ENCODE data around the gene C5orf47. TPM values are rescaled to one million over a fixed set of nuclear protein-coding genes. Genes with fewer than 3 reads are reported as not detected.

The C5orf47 gene
- total and polyA plus RNA-seq, 2 of the 4 experiments (the other 2 are of a cell fraction) = not detected

DNA sequence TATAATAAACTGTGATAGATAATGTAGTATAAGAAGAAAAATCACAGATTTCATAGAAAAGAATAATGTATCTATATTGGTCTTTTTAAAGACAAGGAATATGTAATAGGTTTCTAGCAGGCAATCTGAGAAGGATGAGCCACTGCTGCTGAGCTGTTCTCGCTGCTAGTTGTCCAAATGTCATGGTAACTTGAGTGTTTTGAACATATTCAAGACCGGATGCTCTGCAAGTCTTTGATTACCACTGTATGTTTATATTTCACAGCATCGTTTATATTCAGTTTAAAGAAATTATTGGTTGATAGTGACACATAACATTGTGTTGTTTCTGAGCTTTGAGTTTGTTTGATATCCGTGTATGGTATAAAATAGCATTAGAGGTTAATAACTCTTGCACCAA lies 9.6 kb downstream of the C5orf47 start:
- H3K56ac ChIP-seq (ENCODE audit: extremely low read depth, insufficient read depth, low read length) = no peak overlapping the region
- intact Hi-C loops (cut with micrococcal nuclease) (no loop called here), in situ Hi-C loops (cut with MboI; ENCODE audit: low sequenced_read_pairs) (no loop called here), dilution Hi-C loops (cut with HindIII; ENCODE audit: low sequenced_read_pairs, unreplicated experiment) (no loop called here)
- H4K5ac ChIP-seq (ENCODE audit: low read depth, low read length) = no peak overlapping the region
- no CpG with 5 or more reads among the region's 4 CpGs for WGBS, 2 experiments (ENCODE audit: extremely low coverage in 2 of 2, insufficient read length in 1 of 2)
- H2AK5ac ChIP-seq (ENCODE audit: low read depth, low read length) = no peak overlapping the region
- no peaks in the 10 kb centered on the region for H3K9me1 ChIP-seq (ENCODE audit: insufficient read depth, low read length)
- no peak overlapping the region for H3K23ac ChIP-seq (ENCODE audit: low read depth, low read length)
- DNase-seq (peak; percentile 19), ATAC-seq (ENCODE audit: low read depth) (no peak)
- no peak overlapping the region for H3K4me2 ChIP-seq (ENCODE audit: low read depth, low read length)
- H3K27me3 ChIP-seq (ENCODE audit: control insufficient read depth, insufficient read depth, low read length) = no peaks in the 10 kb centered on the region; the same call in 1 of the 2 replicates
- no peak overlapping the region for H3K27ac ChIP-seq (ENCODE audit: insufficient read depth, low read length)
- ChIA-PET POLR2A (ENCODE audit: unreplicated experiment) (no interaction called here), CTCF (interaction anchor here (0.6 kb wide), 1 partner anchor 1338 kb away, joined by 3 read pairs; no protein-coding TSS in a partner anchor)
- no peak overlapping the region for H3K14ac ChIP-seq (replicated peaks; ENCODE audit: low read depth, low read length)
- H4K20me1 ChIP-seq (ENCODE audit: insufficient read depth, low read length) = no peaks in the 10 kb centered on the region
- no peak overlapping the region for H3K4ac ChIP-seq (ENCODE audit: low read depth, low read length)
- no peak overlapping the region for H3K4me3 ChIP-seq (ENCODE audit: insufficient read depth, low read depth, low read length)
- no peak overlapping the region for H2AFZ ChIP-seq (replicated peaks; ENCODE audit: low read length, poor library complexity)
- no peak overlapping the region for H4K8ac ChIP-seq (ENCODE audit: low read depth in 2 of 2, low read length in 2 of 2)
- no peak overlapping the region for H2BK120ac ChIP-seq (ENCODE audit: low read depth, low read length)
- no peak overlapping the region for H3K18ac ChIP-seq (ENCODE audit: low read depth, low read length)
- H3K36me3 ChIP-seq (ENCODE audit: control insufficient read depth, insufficient read depth, low read length) = no peaks in the 10 kb centered on the region
- H2AK9ac ChIP-seq (replicated peaks; ENCODE audit: low read depth, low read length, poor library complexity) = no peak overlapping the region
- TF ChIP-seq NFE2L2 (IDR thresholded peaks at IDR 0.05; ENCODE audit: low read depth, low read length) (no peak), CEBPB (IDR thresholded peaks at IDR 0.05; ENCODE audit: low read depth, low read length) (no peak), CHD1 (IDR thresholded peaks at IDR 0.05; ENCODE audit: low read depth, low read length) (no peak), FOS (IDR thresholded peaks at IDR 0.05; ENCODE audit: low read depth, low read length) (no peak), POLR2A (IDR thresholded peaks at IDR 0.05; ENCODE audit: low read depth, low read length) (no peak), MAFK (IDR thresholded peaks at IDR 0.05; ENCODE audit: low read depth, low read length) (no peak), RCOR1 (IDR thresholded peaks at IDR 0.05; ENCODE audit: insufficient replicate concordance, low read length) (no peak), RFX5 (IDR thresholded peaks at IDR 0.05; ENCODE audit: low read depth, low read length) (no peak), RAD21 (IDR thresholded peaks at IDR 0.05; ENCODE audit: low read length) (no peak), MAZ (IDR thresholded peaks at IDR 0.05; ENCODE audit: borderline replicate concordance, low read depth, low read length) (no peak), MXI1 (IDR thresholded peaks at IDR 0.05; ENCODE audit: borderline replicate concordance, low read depth, low read length) (no peak), SMC3 (IDR thresholded peaks at IDR 0.05; ENCODE audit: low read depth, low read length) (no peak)
- TF ChIP-seq, protein P1, sequence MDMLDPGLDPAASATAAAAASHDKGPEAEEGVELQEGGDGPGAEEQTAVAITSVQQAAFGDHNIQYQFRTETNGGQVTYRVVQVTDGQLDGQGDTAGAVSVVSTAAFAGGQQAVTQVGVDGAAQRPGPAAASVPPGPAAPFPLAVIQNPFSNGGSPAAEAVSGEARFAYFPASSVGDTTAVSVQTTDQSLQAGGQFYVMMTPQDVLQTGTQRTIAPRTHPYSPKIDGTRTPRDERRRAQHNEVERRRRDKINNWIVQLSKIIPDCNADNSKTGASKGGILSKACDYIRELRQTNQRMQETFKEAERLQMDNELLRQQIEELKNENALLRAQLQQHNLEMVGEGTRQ (IDR thresholded peaks at IDR 0.05; ENCODE audit: low read depth, low read length) = no peak
- TF ChIP-seq, protein P2, sequence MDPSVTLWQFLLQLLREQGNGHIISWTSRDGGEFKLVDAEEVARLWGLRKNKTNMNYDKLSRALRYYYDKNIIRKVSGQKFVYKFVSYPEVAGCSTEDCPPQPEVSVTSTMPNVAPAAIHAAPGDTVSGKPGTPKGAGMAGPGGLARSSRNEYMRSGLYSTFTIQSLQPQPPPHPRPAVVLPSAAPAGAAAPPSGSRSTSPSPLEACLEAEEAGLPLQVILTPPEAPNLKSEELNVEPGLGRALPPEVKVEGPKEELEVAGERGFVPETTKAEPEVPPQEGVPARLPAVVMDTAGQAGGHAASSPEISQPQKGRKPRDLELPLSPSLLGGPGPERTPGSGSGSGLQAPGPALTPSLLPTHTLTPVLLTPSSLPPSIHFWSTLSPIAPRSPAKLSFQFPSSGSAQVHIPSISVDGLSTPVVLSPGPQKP (IDR thresholded peaks at IDR 0.05; ENCODE audit: borderline replicate concordance, low read depth, low read length) = no peak
- TF ChIP-seq, protein P3, sequence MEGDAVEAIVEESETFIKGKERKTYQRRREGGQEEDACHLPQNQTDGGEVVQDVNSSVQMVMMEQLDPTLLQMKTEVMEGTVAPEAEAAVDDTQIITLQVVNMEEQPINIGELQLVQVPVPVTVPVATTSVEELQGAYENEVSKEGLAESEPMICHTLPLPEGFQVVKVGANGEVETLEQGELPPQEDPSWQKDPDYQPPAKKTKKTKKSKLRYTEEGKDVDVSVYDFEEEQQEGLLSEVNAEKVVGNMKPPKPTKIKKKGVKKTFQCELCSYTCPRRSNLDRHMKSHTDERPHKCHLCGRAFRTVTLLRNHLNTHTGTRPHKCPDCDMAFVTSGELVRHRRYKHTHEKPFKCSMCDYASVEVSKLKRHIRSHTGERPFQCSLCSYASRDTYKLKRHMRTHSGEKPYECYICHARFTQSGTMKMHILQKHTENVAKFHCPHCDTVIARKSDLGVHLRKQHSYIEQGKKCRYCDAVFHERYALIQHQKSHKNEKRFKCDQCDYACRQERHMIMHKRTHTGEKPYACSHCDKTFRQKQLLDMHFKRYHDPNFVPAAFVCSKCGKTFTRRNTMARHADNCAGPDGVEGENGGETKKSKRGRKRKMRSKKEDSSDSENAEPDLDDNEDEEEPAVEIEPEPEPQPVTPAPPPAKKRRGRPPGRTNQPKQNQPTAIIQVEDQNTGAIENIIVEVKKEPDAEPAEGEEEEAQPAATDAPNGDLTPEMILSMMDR (conservative IDR thresholded peaks at IDR 0.05; ENCODE audit: low read depth, low read length) = no peak
- no peak overlapping the region for H2BK20ac ChIP-seq (ENCODE audit: low read depth, low read length)
- no TSS peak for BruUV-seq (replicated peaks)
- no peak overlapping the region for H2BK5ac ChIP-seq (ENCODE audit: low read depth, low read length, poor library complexity, severe bottlenecking)
- H3K4me1 ChIP-seq (ENCODE audit: control insufficient read depth, insufficient read depth, low read length) = no peaks in the 10 kb centered on the region
- no peak overlapping the region for H2BK15ac ChIP-seq (ENCODE audit: low read depth, low read length)
- no peaks in the 10 kb centered on the region for H3K79me1 ChIP-seq (ENCODE audit: low read depth in 1 of 2, low read length in 2 of 2)
- H3K9ac ChIP-seq (ENCODE audit: low read depth, low read length) = no peak overlapping the region
- no peaks in the 10 kb centered on the region for H3K9me3 ChIP-seq (ENCODE audit: control insufficient read depth, insufficient read depth, low read length)
- H4K91ac ChIP-seq (ENCODE audit: insufficient read depth, low read depth, low read length) = no peak overlapping the region

Data from IMR-90 (cell line).